RPMI8226 (cell line): ENCODE measurements around the gene IRF3.

ENCODE experiments used
- DNase-seq: peaks from one replicate; pipeline ENCODE4 v3.0.0-alpha.2; 2015

Gene IRF3

DNA sequence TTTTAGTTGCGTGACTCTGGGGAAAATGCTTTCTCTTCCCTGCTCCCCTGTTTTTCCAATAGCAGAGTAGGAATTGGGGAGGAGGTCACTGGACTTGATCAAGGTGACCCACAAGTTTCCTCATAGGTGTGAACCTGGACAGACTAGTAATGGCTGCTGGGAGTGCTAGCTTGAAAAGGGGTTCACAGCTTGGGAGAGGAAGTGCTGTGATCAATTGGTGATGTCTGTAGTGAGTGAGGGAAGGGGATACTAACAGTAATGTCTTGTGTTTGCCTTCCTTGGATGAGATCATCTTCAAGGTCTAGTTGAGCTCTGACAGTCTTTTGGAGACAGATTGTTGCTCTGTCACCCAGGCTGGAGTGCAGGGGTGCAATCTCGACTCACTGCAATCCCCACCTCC is 1.8 kb upstream of the IRF3 start:
- no peak for DNase-seq

GRCh38 chr19:49666120-49666444 is 425 bp upstream of the IRF3 start:
- no peak for DNase-seq

GRCh38 chr19:49665036-49665350 is 664 bp downstream of the IRF3 start:
- no peak for DNase-seq

- peak; percentile 88 for DNase-seq
These were observed 1.3 kb downstream of the IRF3 start for GRCh38 chr19:49664171-49665035.

- DNase-seq: no peak
These were observed 2.4 kb downstream of the IRF3 start for GRCh38 chr19:49663224-49663623.

DNA sequence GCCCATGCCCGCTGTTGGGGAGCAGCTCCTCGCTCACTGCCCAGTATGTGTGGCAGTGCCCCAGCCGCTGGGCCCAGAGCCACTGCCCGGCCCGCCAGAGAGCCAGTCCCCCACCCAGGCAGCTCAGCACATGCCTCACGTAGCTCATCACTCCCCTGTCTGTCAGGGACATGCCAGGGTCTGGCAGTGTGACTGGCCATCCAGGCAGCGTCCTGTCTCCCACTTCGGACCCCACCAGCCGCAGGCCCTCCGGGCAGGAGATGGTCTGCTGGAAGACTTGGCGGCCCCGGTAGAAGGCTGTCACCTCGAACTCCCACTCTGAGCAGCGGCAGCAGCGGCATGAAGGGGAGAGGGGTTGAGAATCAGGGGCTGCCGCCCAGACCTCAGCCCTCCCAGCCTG is 3.6 kb downstream of the IRF3 start:
- no peak for DNase-seq

DNA sequence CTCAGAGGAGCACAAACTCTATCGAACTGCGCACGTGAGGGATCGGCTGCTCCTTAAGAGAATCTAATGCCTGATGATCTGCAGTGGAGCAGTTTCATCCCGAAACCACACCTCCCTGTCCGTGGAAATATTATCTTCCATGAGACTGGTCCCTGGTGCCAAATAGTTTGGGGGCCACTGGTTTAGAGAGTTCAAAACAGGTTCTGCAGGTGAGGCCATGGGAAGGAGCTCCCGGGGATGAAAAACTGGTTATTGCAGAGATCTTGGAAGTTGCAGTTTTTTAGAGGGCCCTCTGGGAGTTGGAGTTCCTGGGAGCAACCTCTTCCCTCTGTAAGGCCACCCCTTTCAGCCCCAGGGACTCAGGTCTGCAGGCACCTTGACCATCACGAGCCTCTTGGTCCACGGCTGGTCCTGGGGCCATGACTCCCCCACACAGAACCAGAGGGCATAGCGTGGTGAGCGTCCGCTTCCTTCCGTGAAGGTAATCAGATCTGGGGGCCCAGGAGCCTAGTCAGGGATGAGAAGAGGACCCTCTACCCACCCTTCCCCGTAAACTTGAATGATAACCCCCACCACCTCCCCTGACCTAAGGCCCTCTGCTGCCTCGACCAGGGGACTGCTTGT is 5.2 kb downstream of the IRF3 start:
- no peak for DNase-seq

DNA sequence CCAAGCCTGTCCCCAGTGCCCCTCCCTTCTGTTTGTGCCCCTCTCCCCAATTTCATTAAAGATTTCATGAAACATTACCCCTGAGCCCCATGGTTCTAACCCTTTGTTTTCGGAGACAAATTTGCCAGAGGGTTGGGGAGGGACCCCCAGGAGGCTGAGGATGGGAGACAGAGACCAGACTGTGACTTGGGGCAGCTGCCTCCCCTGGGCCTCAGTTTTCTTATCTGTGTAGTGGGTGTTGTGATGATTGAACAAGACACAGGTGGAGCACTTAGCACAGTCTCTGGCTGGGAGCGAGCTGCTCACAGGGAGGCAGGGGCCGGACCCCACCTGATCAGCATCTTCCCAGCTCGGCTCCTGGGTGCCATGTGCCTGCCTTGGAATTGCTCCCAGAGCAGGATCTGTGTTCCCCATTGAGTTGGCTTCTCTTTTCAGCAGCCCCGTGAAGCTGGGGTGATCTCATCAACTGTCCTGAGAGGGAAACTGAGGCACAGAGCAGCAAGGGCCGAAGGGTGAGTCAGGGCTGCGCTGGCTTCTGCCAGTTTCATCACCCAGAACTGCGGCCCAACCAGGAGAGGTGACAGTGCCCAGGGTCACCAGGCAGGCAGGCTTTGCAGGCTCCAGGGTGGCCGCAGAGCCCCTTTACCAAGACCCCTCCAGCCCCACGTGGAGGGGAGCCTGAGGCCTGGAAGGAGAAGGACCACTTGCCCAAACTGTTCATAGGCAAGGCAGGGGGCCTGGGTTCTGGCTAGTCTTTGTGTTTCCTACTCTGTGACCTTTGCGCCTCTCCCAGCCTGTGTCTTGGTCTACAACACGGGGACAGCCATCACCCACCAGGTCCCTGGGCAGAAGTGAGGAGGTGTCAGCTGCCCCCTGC is 6.9 kb downstream of the IRF3 start:
- DNase-seq: no peak

GRCh38 chr19:49658139-49658517 is 7.5 kb downstream of the IRF3 start:
- no peak for DNase-seq

DNA sequence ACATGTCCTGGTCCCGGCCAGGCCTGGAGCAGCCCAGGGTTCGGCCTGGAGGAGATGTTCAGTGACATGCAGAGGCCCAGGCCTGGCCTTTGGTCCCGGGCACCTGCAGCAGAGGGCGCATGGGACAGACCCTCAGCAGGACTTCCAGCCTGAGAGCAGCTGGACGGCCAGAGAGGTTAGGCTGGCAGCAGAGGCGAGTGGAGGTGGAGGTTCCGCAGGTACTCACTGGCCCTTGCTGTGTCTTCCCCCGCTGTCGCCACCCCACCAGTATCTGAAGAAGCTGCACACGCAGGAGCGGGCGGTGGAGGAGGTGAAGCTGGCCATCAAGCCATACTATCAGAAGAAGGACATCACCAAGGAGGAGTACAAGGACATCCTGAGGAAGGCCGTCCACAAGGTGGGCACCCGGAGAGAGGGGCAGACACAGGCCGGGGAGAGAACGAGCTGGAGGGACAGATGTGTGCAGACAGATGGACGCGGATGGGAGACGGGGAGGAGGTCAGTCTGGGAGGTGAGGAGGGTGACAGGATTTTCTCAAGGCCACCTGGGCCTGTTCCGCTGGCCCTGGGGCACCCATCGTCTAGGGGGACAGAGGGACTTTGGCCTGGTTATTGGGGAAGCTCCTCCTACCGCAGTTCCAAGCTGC is 8.0 kb downstream of the IRF3 start:
- DNase-seq: no peak

DNA sequence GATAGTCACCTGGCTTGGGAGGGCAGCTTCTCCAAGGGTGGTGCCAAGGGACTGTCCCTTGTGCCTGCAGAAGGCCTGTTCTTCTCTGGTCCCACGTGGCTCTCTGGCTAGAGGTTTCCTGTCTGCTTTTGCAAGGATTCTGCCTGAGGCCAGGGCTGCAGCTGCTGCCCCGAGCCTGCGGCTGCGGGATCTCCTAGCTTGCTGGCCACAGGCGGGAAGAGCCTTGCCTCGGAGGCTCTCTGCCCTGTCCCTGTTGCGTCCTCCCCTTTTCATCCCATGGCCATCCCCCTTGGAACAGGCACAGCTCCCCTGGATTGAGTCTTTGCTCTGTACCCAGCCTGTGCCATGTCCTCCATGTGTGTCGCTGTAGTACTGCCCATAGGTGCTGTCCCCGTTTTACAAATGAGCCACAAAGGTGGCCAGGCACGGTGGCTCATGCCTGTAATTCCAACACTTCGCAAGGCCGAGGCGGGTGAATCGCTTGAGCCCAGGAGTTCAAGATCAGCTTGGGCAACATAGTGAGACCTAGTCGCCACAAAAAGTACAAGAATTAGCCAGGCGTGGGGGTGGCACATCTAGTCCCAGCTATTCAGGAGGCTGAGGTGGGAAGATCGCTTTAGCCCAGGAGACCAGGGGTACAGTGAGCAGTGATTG is 9.1 kb downstream of the IRF3 start:
- no peak for DNase-seq

GRCh38 chr19:49655570-49656455 is 9.8 kb downstream of the IRF3 start:
- no peak for DNase-seq

- no peak for DNase-seq
These were observed 11.1 kb downstream of the IRF3 start for GRCh38 chr19:49654581-49654980.

DNA sequence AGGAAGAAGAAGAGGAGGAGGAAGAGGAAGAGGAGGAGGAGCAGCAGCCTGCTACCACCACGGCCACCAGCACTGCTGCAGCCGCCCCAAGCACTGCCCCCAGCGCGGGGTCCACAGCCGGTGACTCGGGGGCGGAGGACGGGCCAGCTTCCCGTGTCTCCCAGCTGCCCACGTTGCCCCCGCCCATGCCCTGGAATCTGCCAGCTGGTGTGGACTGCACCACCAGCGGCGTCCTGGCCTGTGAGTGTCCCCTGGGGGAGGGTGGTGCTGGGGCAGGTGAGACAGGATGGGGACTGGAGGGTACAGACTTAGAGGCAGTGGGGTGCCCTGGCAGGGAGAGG is 12.2 kb downstream of the IRF3 start:
- no peak for DNase-seq

DNA sequence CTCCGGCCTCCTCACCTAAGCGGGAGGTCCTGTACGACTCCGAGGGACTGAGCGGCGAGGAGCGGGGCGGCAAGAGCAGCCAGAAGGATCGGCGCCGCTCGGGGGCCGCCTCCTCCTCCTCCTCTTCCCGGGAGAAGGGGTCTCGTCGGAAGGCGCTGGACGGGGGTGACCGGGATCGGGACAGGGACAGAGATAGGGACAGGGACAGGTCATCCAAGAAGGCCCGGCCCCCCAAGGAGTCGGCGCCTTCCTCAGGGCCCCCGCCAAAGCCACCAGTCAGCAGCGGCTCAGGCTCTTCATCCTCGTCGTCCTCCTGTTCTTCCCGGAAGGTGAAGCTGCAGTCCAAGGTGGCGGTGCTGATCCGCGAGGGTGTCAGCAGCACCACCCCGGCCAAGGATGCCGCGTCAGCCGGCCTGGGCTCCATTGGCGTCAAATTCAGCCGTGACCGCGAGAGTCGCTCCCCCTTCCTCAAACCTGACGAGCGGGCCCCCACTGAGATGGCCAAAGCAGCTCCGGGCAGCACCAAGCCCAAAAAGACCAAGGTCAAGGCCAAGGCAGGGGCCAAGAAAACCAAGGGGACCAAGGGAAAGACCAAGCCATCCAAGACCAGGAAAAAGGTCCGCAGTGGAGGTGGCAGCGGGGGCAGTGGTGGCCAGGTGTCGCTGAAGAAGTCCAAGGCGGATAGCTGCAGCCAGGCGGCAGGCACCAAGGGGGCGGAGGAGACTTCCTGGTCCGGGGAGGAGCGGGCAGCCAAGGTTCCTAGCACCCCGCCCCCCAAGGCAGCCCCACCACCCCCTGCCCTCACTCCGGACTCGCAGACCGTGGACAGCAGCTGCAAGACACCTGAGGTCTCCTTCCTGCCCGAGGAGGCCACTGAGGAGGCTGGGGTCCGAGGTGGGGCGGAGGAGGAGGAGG is 12.8 kb downstream of the IRF3 start:
- DNase-seq: no peak

- no peak for DNase-seq
These were observed 13.7 kb downstream of the IRF3 start for GRCh38 chr19:49651820-49652550.

- DNase-seq: no peak
These were observed 14.4 kb downstream of the IRF3 start for GRCh38 chr19:49651029-49651819.

- DNase-seq: no peak
These were observed 19.1 kb downstream of the IRF3 start for GRCh38 chr19:49646586-49646985.

DNA sequence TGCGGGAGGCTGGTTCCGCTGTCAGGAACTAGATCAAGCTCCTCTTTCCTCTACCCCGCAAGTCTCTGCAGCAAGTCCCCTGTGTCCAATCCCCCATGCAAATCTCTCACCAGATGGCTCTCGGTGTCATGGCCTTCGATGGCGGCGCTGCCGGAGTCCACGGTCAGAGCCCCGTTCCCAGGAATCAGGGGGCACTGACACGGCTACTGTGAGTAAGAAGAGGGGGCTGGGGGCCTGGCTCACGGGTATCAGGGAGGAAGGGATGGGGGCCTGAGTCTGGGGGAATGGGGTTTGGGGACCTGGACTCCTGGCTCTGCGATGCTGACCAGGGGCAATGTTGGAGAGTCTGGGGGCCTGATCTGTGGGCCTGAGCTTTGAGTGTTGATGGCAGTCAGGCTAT is 19.7 kb downstream of the IRF3 start:
- DNase-seq: no peak
